H1 (cell line): ENCODE results near the gene CACNA1E. TPM values are rescaled to one million over a fixed set of nuclear protein-coding genes. Genes with fewer than 3 reads are reported as not detected.

Experiments used
- ASH2L ChIP-seq: fragments of 200-600, 300-600 bp; sonication (generic); IDR thresholded peaks from one replicate; pipeline ENCODE4 v1.7.1; 2017; ENCODE audit warnings: low read length
- RFX5 ChIP-seq: IDR thresholded peaks from 2 replicates; pipeline ENCODE4 v1.6.1; 2011; ENCODE audit warnings: low read depth, low read length, improper control_type of control experiment, borderline replicate concordance
- SP1 ChIP-seq: IDR thresholded peaks from 2 replicates; pipeline ENCODE4 v1.6.1; 2011; ENCODE audit warnings: low read depth, low read length
- polyA plus RNA-seq, 7 experiments: library from polyadenylated mRNA; depleted of rRNA in 3 of 7; stranded (reverse) in 5 of 7; unstranded in 2 of 7; fragments of >200 nt in 5 of 7; fragments of 200-250 nt in 2 of 7; gene quantifications; 1 replicate in 5 of 7; 2 replicates in 1 of 7; 4 replicates in 1 of 7; pipeline versions ENCODE4 v1.2.1 to v1.2.3, GENCODE V29; 2011 to 2013; ENCODE audit warnings: missing spikeins in 2 of 7, mixed read lengths in 2 of 7
- total RNA-seq: library from RNA; stranded (reverse); fragmentation: NEBNext Ultra II Directional; extraction: Animal tissue kit (Norgen Biotek cat#: 25700); gene quantifications from 2 replicates; pipeline ENCODE4 v1.2.1, GENCODE V29; 2021

CACNA1E gene
- total and polyA plus RNA-seq, 2 of the 8 experiments (the other 6 are each of a cell fraction or from before 2014, with no cell fraction given) = 0.98 to 1.3 TPM

GRCh38 chr1:181651276-181651675 lies 168.0 kb downstream of the CACNA1E start (continued):
- no peak for TF ChIP-seq SP1
- TF ChIP-seq ASH2L = no peak
- no peak for TF ChIP-seq RFX5
